CD4-positive, CD25-positive, alpha-beta regulatory T cell (primary cell): Measurements from ENCODE around the gene ATP9B. TPM values are rescaled to one million over a fixed set of nuclear protein-coding genes. Genes with fewer than 3 reads are reported as not detected.

ENCODE experiments used
- ATAC-seq, 2 donors: fragments of 150-1000 bp; cut with Tn5 transposase; one replicate each; pipeline ENCODE4 v1.10.0; 2021; ENCODE audit warnings: low read depth in 2 of 2, moderate number of reproducible peaks in 2 of 2, moderate library complexity in 1 of 2
- DNase-seq, 3 donors: peaks; one replicate each; pipeline versions ENCODE4 v3.0.0 to v3.0.0-alpha.2; 2012 to 2022; ENCODE audit warnings: mixed read lengths in 1 of 3
- H3K27ac ChIP-seq: one replicate; pipeline ENCODE4 v1.7.0; 2013; ENCODE audit warnings: mild to moderate bottlenecking, low read length; ENCODE audit not compliant: insufficient read depth, poor library complexity, severe bottlenecking
- H3K27me3 ChIP-seq: one replicate; pipeline ENCODE4 v1.7.0; 2013; ENCODE audit warnings: low read length; ENCODE audit not compliant: control insufficient read depth, insufficient read depth
- H3K36me3 ChIP-seq: one replicate; pipeline ENCODE4 v1.7.0; 2013; ENCODE audit warnings: mild to moderate bottlenecking, low read length, moderate library complexity; ENCODE audit not compliant: control insufficient read depth, insufficient read depth
- H3K4me1 ChIP-seq: 2 replicates; pipeline ENCODE4 v1.7.0; 2013; ENCODE audit warnings: mild to moderate bottlenecking, low read length; ENCODE audit not compliant: insufficient read depth, control insufficient read depth, poor library complexity, severe bottlenecking
- H3K4me3 ChIP-seq: one replicate; pipeline ENCODE4 v1.7.0; 2013; ENCODE audit warnings: low read depth, mild to moderate bottlenecking, low read length, moderate library complexity
- H3K9me3 ChIP-seq, 2 experiments: 1 replicate in 1 of 2; 2 replicates in 1 of 2; pipeline ENCODE4 v1.7.0; 2013; ENCODE audit warnings: low read length in 2 of 2, mild to moderate bottlenecking in 1 of 2, moderate library complexity in 1 of 2; ENCODE audit not compliant: control insufficient read depth in 2 of 2
- H3K27ac Mint-ChIP-seq, 3 donors: one replicate each; pipeline ENCODE4 v1.8.0; 2020 to 2022; ENCODE audit warnings: mild to moderate bottlenecking in 3 of 3, mixed read lengths in 3 of 3, moderate library complexity in 2 of 3
- H3K27me3 Mint-ChIP-seq: one replicate; pipeline ENCODE4 v1.8.0; 2022; ENCODE audit warnings: mild to moderate bottlenecking, mixed read lengths
- H3K36me3 Mint-ChIP-seq: one replicate; pipeline ENCODE4 v1.8.0; 2020; ENCODE audit warnings: mixed read lengths
- H3K4me1 Mint-ChIP-seq, 4 donors: one replicate each; pipeline ENCODE4 v1.8.0; 2020 to 2022; ENCODE audit warnings: mixed read lengths in 4 of 4, mild to moderate bottlenecking in 1 of 4
- H3K4me3 Mint-ChIP-seq, 4 donors: one replicate each; pipeline ENCODE4 v1.8.0; 2020 to 2022; ENCODE audit warnings: mild to moderate bottlenecking in 4 of 4, mixed read lengths in 4 of 4, moderate library complexity in 3 of 4
- H3K9me3 Mint-ChIP-seq, 7 donors: one replicate each; pipeline ENCODE4 v1.8.0; 2020 to 2022; ENCODE audit warnings: mixed read lengths in 7 of 7, mild to moderate bottlenecking in 3 of 7, moderate library complexity in 2 of 7
- polyA plus RNA-seq, 4 donors: library from polyadenylated mRNA; unstranded; fragments of 300-500 nt; fragmentation: Illumina TruSeq; gene quantifications; one replicate each; pipeline ENCODE4 v1.2.3, GENCODE V29; 2021
- total RNA-seq: library from RNA; stranded (reverse); gene quantifications from one replicate; pipeline ENCODE4 v1.2.3, GENCODE V29; 2022

Gene ATP9B
- total and polyA plus RNA-seq, 5 donors from 2014 or later, result 14.1 to 75.3 (median 17.6) TPM

- Mint-ChIP-seq H3K4me3 (no peak overlapping the region), H3K9me3 (peaks cover 0 to 7% (median 2%) of the 10 kb centered on the region in 7 donors), H3K27me3 (no peaks in the 10 kb centered on the region), H3K36me3 (peaks cover 51% of the 10 kb centered on the region), H3K4me1 (peaks cover 24 to 44% (median 31%) of the 10 kb centered on the region in 4 donors), H3K27ac (no peak overlapping the region)
- DNase-seq (no peak), ATAC-seq (no peak)
- Histone ChIP-seq H3K36me3 (peaks cover 26% of the 10 kb centered on the region), H3K27ac (no peak overlapping the region), H3K9me3 (no peaks in the 10 kb centered on the region), H3K27me3 (no peaks in the 10 kb centered on the region), H3K4me3 (no peak overlapping the region), H3K4me1 (no peaks in the 10 kb centered on the region)
Observed at GRCh38 chr18:79100944-79101343, 31.8 kb downstream of the ATP9B start.

- H3K36me3 ChIP-seq, result peaks cover 24% of the 10 kb centered on the region
- DNase-seq (no peak), ATAC-seq (no peak)
- H3K27me3 ChIP-seq, result no peaks in the 10 kb centered on the region
- no peak overlapping the region for H3K27ac ChIP-seq
- Mint-ChIP-seq H3K4me1 (peaks cover 33 to 60% (median 36%) of the 10 kb centered on the region in 4 donors), H3K4me3 (no peak overlapping the region), H3K9me3 (peaks cover 0 to 7% (median 2%) of the 10 kb centered on the region in 7 donors), H3K27me3 (no peaks in the 10 kb centered on the region), H3K27ac (no peak overlapping the region), H3K36me3 (peaks cover 47% of the 10 kb centered on the region)
- no peak overlapping the region for H3K4me3 ChIP-seq
- no peaks in the 10 kb centered on the region for H3K9me3 ChIP-seq
- no peaks in the 10 kb centered on the region for H3K4me1 ChIP-seq
Observed at GRCh38 chr18:79102886-79103285, 33.7 kb downstream of the ATP9B start.

- peaks cover 29 to 70% (median 42%) of the 10 kb centered on the region in 4 donors for H3K4me1 Mint-ChIP-seq
- DNase-seq (no peak), ATAC-seq (no peak)
- no peaks in the 10 kb centered on the region for H3K27me3 Mint-ChIP-seq
- peaks cover 0 to 2% (median 0%) of the 10 kb centered on the region in 7 donors for H3K9me3 Mint-ChIP-seq
- no peak overlapping the region for H3K27ac ChIP-seq
- peaks cover 42% of the 10 kb centered on the region for H3K36me3 Mint-ChIP-seq
- no peak overlapping the region for H3K4me3 ChIP-seq
- H3K4me3 Mint-ChIP-seq, result peak overlapping the region in 1 of 4 donors; percentile 45
- H3K27me3 ChIP-seq, result no peaks in the 10 kb centered on the region
- H3K4me1 ChIP-seq, result no peaks in the 10 kb centered on the region
- no peaks in the 10 kb centered on the region for H3K9me3 ChIP-seq
- H3K36me3 ChIP-seq, result peaks cover 19% of the 10 kb centered on the region
- H3K27ac Mint-ChIP-seq, result peak overlapping the region in 1 of 3 donors; percentile 49
Observed at GRCh38 chr18:79104137-79104536, 34.9 kb downstream of the ATP9B start.

DNA sequence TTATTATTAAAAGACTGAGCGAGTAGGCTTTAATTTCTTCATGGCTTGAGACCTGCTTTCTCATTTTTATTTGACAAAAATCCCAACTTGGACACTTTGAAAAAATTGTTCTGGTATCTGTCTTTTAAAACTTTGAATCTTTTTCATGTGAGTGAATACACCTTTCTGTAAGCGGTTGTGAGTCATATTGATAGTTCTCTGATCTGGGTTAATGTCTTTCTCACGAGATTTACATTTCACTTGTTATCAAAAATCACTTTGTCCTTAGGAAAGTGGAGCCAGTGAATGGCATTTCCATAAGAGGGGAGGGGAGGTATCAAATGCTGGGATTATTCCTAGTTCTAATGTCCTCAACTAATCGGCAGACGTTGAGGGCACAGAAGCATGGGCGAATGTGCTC is 36.3 kb downstream of the ATP9B start:
- no peaks in the 10 kb centered on the region for H3K27me3 ChIP-seq
- H3K36me3 ChIP-seq, result peaks cover 23% of the 10 kb centered on the region
- H3K9me3 ChIP-seq, result no peaks in the 10 kb centered on the region
- peaks cover 29 to 68% (median 42%) of the 10 kb centered on the region in 4 donors for H3K4me1 Mint-ChIP-seq
- H3K4me3 Mint-ChIP-seq, result no peak overlapping the region
- no peak overlapping the region for H3K27ac ChIP-seq
- no peaks in the 10 kb centered on the region for H3K27me3 Mint-ChIP-seq
- H3K36me3 Mint-ChIP-seq, result peaks cover 39% of the 10 kb centered on the region
- DNase-seq, result peak in 1 of 3 donors; percentile 23
- H3K4me1 ChIP-seq, result no peaks in the 10 kb centered on the region
- H3K4me3 ChIP-seq, result no peak overlapping the region
- H3K9me3 Mint-ChIP-seq, result peaks cover 0 to 2% (median 0%) of the 10 kb centered on the region in 7 donors
- ATAC-seq, result no peak
- peak overlapping the region in 2 of 3 donors; percentile 6 to 77 for H3K27ac Mint-ChIP-seq

GRCh38 chr18:79106084-79106483 is 36.9 kb downstream of the ATP9B start:
- H3K36me3 Mint-ChIP-seq, result peaks cover 33% of the 10 kb centered on the region
- no peak overlapping the region for H3K4me3 Mint-ChIP-seq
- Histone ChIP-seq H3K4me3 (no peak overlapping the region), H3K4me1 (no peaks in the 10 kb centered on the region), H3K27me3 (no peaks in the 10 kb centered on the region), H3K36me3 (peaks cover 20% of the 10 kb centered on the region), H3K9me3 (no peaks in the 10 kb centered on the region), H3K27ac (no peak overlapping the region)
- DNase-seq, result no peak
- ATAC-seq, result no peak
- no peaks in the 10 kb centered on the region for H3K27me3 Mint-ChIP-seq
- H3K9me3 Mint-ChIP-seq, result no peaks in the 10 kb centered on the region
- no peak overlapping the region for H3K27ac Mint-ChIP-seq
- peaks cover 29 to 65% (median 41%) of the 10 kb centered on the region in 4 donors for H3K4me1 Mint-ChIP-seq

GRCh38 chr18:79107886-79108285 is 38.7 kb downstream of the ATP9B start:
- no peak overlapping the region for H3K27ac ChIP-seq
- no peak overlapping the region for H3K4me3 ChIP-seq
- H3K36me3 ChIP-seq, result peaks cover 13% of the 10 kb centered on the region
- H3K27me3 Mint-ChIP-seq, result no peaks in the 10 kb centered on the region
- H3K4me1 Mint-ChIP-seq, result peaks cover 18 to 51% (median 36%) of the 10 kb centered on the region in 4 donors
- no peaks in the 10 kb centered on the region for H3K9me3 ChIP-seq
- no peak for DNase-seq
- H3K9me3 Mint-ChIP-seq, result no peaks in the 10 kb centered on the region
- no peak overlapping the region for H3K27ac Mint-ChIP-seq
- ATAC-seq, result peak in 1 of 2 donors; percentile 31
- no peak overlapping the region for H3K4me3 Mint-ChIP-seq
- H3K27me3 ChIP-seq, result no peaks in the 10 kb centered on the region
- H3K36me3 Mint-ChIP-seq, result peaks cover 21% of the 10 kb centered on the region
- H3K4me1 ChIP-seq, result no peaks in the 10 kb centered on the region

- no peaks in the 10 kb centered on the region for H3K27me3 Mint-ChIP-seq
Observed at GRCh38 chr18:79108549-79109215, 39.5 kb downstream of the ATP9B start.

DNA sequence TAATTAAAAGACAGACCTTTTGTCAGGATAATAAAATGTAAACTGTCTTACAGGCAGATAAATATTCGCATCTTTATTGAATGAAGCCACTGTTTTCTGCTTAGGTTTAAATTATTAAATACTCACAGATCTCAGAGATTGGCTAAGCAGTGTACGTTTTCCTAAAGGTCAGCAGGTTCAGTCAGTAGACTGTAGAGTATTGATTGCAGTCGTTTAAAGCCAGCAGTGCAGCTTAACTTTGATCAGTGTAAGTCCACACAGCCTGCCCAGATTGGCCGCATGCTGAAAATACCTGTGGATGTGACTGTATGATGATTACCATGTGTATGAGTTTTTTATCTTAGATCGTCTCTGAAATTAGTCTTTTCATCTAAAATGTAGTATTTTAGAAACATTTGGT is 42.3 kb downstream of the ATP9B start:
- H3K9me3 Mint-ChIP-seq, result peaks cover 0 to 2% (median 0%) of the 10 kb centered on the region in 7 donors
- H3K36me3 Mint-ChIP-seq, result peaks cover 27% of the 10 kb centered on the region
- H3K4me1 ChIP-seq, result no peaks in the 10 kb centered on the region

More at GRCh38 chr18:79108549-79109215, 39.5 kb downstream of the ATP9B start:
- Mint-ChIP-seq H3K27ac (no peak overlapping the region), H3K4me1 (peaks cover 16 to 45% (median 30%) of the 10 kb centered on the region in 4 donors), H3K9me3 (no peaks in the 10 kb centered on the region), H3K36me3 (peaks cover 20% of the 10 kb centered on the region), H3K4me3 (no peak overlapping the region)
- ATAC-seq, result no peak
- Histone ChIP-seq H3K4me3 (no peak overlapping the region), H3K27ac (no peak overlapping the region), H3K9me3 (no peaks in the 10 kb centered on the region), H3K4me1 (no peaks in the 10 kb centered on the region), H3K36me3 (peaks cover 18% of the 10 kb centered on the region), H3K27me3 (no peaks in the 10 kb centered on the region)
- DNase-seq, result no peak

More for the DNA sequence above, 42.3 kb downstream of the ATP9B start:
- H3K27me3 Mint-ChIP-seq, result no peaks in the 10 kb centered on the region
- Histone ChIP-seq H3K27me3 (no peaks in the 10 kb centered on the region), H3K36me3 (peaks cover 26% of the 10 kb centered on the region), H3K4me3 (no peak overlapping the region), H3K27ac (no peak overlapping the region), H3K9me3 (no peaks in the 10 kb centered on the region)
- ATAC-seq, result no peak
- H3K27ac Mint-ChIP-seq, result no peak overlapping the region
- peaks cover 0 to 24% (median 15%) of the 10 kb centered on the region in 4 donors for H3K4me1 Mint-ChIP-seq
- DNase-seq, result no peak
- H3K4me3 Mint-ChIP-seq, result no peak overlapping the region
